GM10266 (cell line): ENCODE results near the gene RFX3.

ENCODE experiments used
- DNase-seq: peaks from one replicate; pipeline ENCODE4 v3.0.0; 2012; ENCODE audit errors: extremely low spot score
- TF ChIP-seq, protein P1 (sequence below): IDR thresholded peaks from 2 replicates; pipeline ENCODE4 v1.5.1; 2012; ENCODE audit warnings: mild to moderate bottlenecking, low read depth; ENCODE audit not compliant: control insufficient read depth, insufficient read depth; ENCODE audit errors: missing control alignments

Gene RFX3

GRCh38 chr9:3193791-3194190 is 332.0 kb downstream of the RFX3 start:
- TF ChIP-seq, protein P1, sequence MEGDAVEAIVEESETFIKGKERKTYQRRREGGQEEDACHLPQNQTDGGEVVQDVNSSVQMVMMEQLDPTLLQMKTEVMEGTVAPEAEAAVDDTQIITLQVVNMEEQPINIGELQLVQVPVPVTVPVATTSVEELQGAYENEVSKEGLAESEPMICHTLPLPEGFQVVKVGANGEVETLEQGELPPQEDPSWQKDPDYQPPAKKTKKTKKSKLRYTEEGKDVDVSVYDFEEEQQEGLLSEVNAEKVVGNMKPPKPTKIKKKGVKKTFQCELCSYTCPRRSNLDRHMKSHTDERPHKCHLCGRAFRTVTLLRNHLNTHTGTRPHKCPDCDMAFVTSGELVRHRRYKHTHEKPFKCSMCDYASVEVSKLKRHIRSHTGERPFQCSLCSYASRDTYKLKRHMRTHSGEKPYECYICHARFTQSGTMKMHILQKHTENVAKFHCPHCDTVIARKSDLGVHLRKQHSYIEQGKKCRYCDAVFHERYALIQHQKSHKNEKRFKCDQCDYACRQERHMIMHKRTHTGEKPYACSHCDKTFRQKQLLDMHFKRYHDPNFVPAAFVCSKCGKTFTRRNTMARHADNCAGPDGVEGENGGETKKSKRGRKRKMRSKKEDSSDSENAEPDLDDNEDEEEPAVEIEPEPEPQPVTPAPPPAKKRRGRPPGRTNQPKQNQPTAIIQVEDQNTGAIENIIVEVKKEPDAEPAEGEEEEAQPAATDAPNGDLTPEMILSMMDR = no peak
- DNase-seq = no peak

GRCh38 chr9:3191715-3192114 is 334.1 kb downstream of the RFX3 start:
- TF ChIP-seq, protein P1 = no peak
- DNase-seq = no peak

- TF ChIP-seq, protein P1 = no peak
- no peak for DNase-seq
These were observed 336.5 kb downstream of the RFX3 start for GRCh38 chr9:3189113-3189861.

- TF ChIP-seq, protein P1 = no peak
These were observed 339.1 kb downstream of the RFX3 start for GRCh38 chr9:3186751-3187150.

GRCh38 chr9:3181049-3181953 is 344.5 kb downstream of the RFX3 start:
- TF ChIP-seq, protein P1 = peak; percentile 38
- peak; percentile 30 for DNase-seq

More at GRCh38 chr9:3186751-3187150, 339.1 kb downstream of the RFX3 start:
- no peak for DNase-seq

- TF ChIP-seq, protein P1 = no peak
- no peak for DNase-seq
These were observed 345.1 kb downstream of the RFX3 start for GRCh38 chr9:3180696-3181048.
